GM20431 (cell line): ENCODE results near the gene GRPR.
"Not testable (repeated sequence)": the region's sequence is repeated elsewhere in the genome, so short reads cannot be mapped to it uniquely, and the experiment has no call there.

Source experiments
- in situ Hi-C: fragments of 300-500 bp; cut with MseI, MboI; formaldehyde crosslinking; loops from one replicate; pipeline ENCODE4 v1.15.0; 2020; ENCODE audit warnings: low sequenced_read_pairs; ENCODE audit not compliant: unreplicated experiment

GRPR gene

GRCh38 chrX:16134936-16135335 lies 11.6 kb downstream of the GRPR start:
- in situ Hi-C loops: no loop called here

GRCh38 chrX:16136080-16136479 lies 12.7 kb downstream of the GRPR start:
- in situ Hi-C loops: no loop called here

- in situ Hi-C loops: no loop called here
Observed at GRCh38 chrX:16137416-16138107, 14.2 kb downstream of the GRPR start.

- in situ Hi-C loops: no loop called here
Observed at GRCh38 chrX:16138108-16138427, 14.7 kb downstream of the GRPR start.

GRCh38 chrX:16140448-16140847 lies 17.1 kb downstream of the GRPR start:
- in situ Hi-C loops: no loop called here

- in situ Hi-C loops: no loop called here
Observed at GRCh38 chrX:16140983-16141382, 17.6 kb downstream of the GRPR start.

GRCh38 chrX:16141422-16142245 lies 18.3 kb downstream of the GRPR start:
- in situ Hi-C loops: no loop called here

GRCh38 chrX:16142246-16142558 lies 18.8 kb downstream of the GRPR start:
- in situ Hi-C loops: no loop called here

GRCh38 chrX:16143968-16144367 lies 20.6 kb downstream of the GRPR start:
- in situ Hi-C loops: no loop called here

- in situ Hi-C loops: no loop called here
Observed at GRCh38 chrX:16144420-16144819, 21.1 kb downstream of the GRPR start.

- in situ Hi-C loops: not testable (repeated sequence)
Observed at GRCh38 chrX:16145093-16145492, 21.7 kb downstream of the GRPR start.

- in situ Hi-C loops: no loop called here
Observed at GRCh38 chrX:16145656-16146055, 22.3 kb downstream of the GRPR start.

- in situ Hi-C loops: no loop called here
Observed at GRCh38 chrX:16148896-16149295, 25.5 kb downstream of the GRPR start.

- in situ Hi-C loops: no loop called here
Observed at GRCh38 chrX:16155581-16156096, 32.3 kb downstream of the GRPR start.

GRCh38 chrX:16156692-16157331 lies 33.4 kb downstream of the GRPR start:
- in situ Hi-C loops: no loop called here

GRCh38 chrX:16160729-16161128 lies 37.4 kb downstream of the GRPR start:
- in situ Hi-C loops: no loop called here

GRCh38 chrX:16161173-16161572 lies 37.8 kb downstream of the GRPR start:
- in situ Hi-C loops: not testable (repeated sequence)

- in situ Hi-C loops: no loop called here
Observed at GRCh38 chrX:16162391-16162790, 39.0 kb downstream of the GRPR start.

GRCh38 chrX:16164748-16165147 lies 41.4 kb downstream of the GRPR start:
- in situ Hi-C loops: no loop called here

- in situ Hi-C loops: no loop called here
Observed at GRCh38 chrX:16167181-16167580, 43.8 kb downstream of the GRPR start, which contains the start of gene MAGEB17. TSS of gene MAGEB17 (plus strand) at chrX:16167481. CDS start at chrX:16170383, 2,902 bp downstream.

GRCh38 chrX:16171039-16171438 lies 47.7 kb downstream of the GRPR start:
- in situ Hi-C loops: no loop called here
